GM21576 (cell line): ENCODE results near the gene CNNM3.
A peak's percentile ranks its signal among the peaks of the same experiment; 100 is the strongest.

Experiments used
- ATAC-seq: cut with Tn5 transposase; IDR thresholded peaks from one replicate; pipeline ENCODE4 v1.9.1; 2021; ENCODE audit warnings: mild to moderate bottlenecking, moderate library complexity; ENCODE audit not compliant: unreplicated experiment

CNNM3 gene

GRCh38 chr2:96838345-96839292, 22.6 kb downstream of the CNNM3 start:
- peak; percentile 14 for ATAC-seq

GRCh38 chr2:96839293-96839874, 23.3 kb downstream of the CNNM3 start:
- ATAC-seq = peak; percentile 73

GRCh38 chr2:96839875-96840850, 24.1 kb downstream of the CNNM3 start:
- ATAC-seq = no peak

GRCh38 chr2:96841701-96842495, 25.8 kb downstream of the CNNM3 start:
- ATAC-seq = no peak

GRCh38 chr2:96842600-96842999, 26.5 kb downstream of the CNNM3 start:
- no peak for ATAC-seq

GRCh38 chr2:96843538-96844268, 27.6 kb downstream of the CNNM3 start, which contains the start of gene ANKRD23:
ANKRD23 (minus strand) TSS chr2:96844021; CDS start chr2:96843992, 29 bp downstream.
- ATAC-seq = no peak

- ATAC-seq = no peak
These were observed 28.3 kb downstream of the CNNM3 start for GRCh38 chr2:96844405-96844808.

GRCh38 chr2:96846825-96847224, 30.8 kb downstream of the CNNM3 start:
- ATAC-seq = no peak

GRCh38 chr2:96847586-96847985, 31.5 kb downstream of the CNNM3 start:
- ATAC-seq = no peak

- no peak for ATAC-seq
These were observed 32.2 kb downstream of the CNNM3 start for GRCh38 chr2:96848264-96848663.

GRCh38 chr2:96852667-96853066, 36.6 kb downstream of the CNNM3 start:
- no peak for ATAC-seq

- ATAC-seq = no peak
These were observed 37.3 kb downstream of the CNNM3 start for GRCh38 chr2:96853321-96853720.

- ATAC-seq = peak; percentile 4
These were observed 41.0 kb downstream of the CNNM3 start for GRCh38 chr2:96856776-96857666.

- ATAC-seq = peak; percentile 91
These were observed 41.8 kb downstream of the CNNM3 start, which contains the start of gene ANKRD39 for GRCh38 chr2:96857667-96858372. ANKRD39 (minus strand) TSS chr2:96858016; CDS start chr2:96857987, 29 bp downstream.

- no peak for ATAC-seq
These were observed 43.1 kb downstream of the CNNM3 start for GRCh38 chr2:96859099-96859649.

- no peak for ATAC-seq
These were observed 43.6 kb downstream of the CNNM3 start for GRCh38 chr2:96859681-96860064.
